Non-pigmented ciliary epithelial cell (primary cell): ENCODE results near the gene AP2M1.
"Not testable (repeated sequence)": the region's sequence is repeated elsewhere in the genome, so short reads cannot be mapped to it uniquely, and the experiment has no call there.

Experiments used
- DNase-seq: peaks from one replicate; pipeline ENCODE4 v3.0.0-alpha.2; 2010; ENCODE audit warnings: low read depth

The AP2M1 gene

DNA sequence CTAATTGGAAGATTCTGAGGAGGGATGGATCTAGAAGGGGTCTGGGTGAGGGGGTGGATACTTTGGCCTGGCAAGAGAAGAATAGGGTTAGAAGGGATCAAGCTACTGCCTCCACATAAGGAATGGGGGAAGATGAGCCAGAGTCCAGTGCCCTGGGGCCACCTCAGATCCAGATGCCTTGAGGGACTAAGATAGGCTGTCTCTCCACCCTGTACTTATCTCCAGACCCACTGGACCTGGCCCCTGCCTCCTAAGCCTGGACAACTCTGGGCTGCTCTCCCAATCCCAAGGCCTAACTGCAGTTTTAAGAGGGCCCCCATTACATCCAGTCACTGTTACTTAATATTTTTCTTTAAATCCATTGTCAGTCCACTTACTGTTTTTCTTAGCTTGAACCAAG, 17.4 kb upstream of the AP2M1 start:
- no peak for DNase-seq

DNA sequence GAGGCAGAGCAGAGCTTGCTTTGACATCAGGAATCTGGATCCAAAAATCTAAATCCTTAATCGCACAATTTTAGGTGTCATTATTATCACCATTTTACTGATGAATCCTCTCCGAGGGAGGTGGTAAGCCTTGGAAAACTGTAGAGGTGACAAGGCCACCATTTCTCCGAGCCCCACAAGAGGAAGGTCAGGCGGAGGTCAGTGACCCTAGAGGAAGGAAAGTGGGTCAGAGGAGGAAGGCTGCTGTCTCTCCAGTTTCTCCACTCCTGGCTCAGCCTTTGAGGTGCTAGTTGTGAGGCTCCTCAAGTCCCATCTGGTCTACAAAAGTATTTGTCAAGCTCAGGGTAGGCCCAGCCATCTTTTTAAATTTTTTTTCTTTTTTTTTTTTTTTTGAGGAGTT, 16.3 kb upstream of the AP2M1 start:
- no peak for DNase-seq

DNA sequence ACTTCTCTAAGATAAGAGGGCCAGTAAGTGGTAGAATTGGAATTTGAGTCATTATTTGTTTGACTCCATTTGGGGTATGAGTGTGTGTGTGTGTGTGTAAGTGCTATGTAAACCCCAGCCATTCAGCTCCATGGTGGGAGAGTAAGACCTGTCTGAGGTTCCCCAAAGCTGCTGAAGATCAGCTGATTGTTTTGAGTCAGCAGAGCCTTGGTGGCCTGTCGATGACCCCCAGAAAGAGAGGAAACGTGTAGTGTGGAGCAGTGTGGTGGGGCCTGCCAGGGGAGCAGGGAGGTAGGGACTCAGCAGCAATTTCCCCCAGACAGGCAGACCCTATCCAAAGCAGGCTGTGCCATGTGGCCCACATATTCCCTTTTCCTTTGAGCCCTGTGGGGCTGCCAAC, 14.2 kb upstream of the AP2M1 start:
- DNase-seq: peak; percentile 62

DNA sequence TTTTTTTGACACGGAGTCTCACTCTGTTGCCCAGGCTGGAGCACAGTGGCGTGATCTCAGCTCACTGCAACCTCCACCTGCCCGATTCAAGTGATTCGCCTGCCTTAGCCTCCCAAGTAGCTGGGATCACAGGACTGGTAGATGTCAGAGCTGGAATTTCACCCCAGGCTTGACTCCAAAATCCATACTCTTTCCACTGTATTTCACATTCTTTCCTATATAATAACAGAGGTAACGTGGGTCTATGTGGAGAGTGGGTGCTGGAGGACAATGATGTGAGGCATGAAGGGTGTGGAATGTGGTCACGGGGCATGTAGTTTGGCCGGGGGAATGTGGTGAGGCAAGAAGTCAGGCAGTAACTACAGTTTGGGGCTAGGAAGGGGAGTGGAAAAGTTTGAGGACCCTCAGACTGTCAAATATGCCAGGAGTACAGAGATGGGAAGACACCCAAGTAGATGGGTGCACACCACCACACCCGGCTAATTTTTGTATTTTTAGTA, 12.0 kb upstream of the AP2M1 start:
- not testable (repeated sequence) for DNase-seq

- no peak for DNase-seq
Measured at GRCh38 chr3:184164648-184165330, 9.9 kb upstream of the AP2M1 start.

- DNase-seq: no peak
Measured at GRCh38 chr3:184165543-184165942, 9.1 kb upstream of the AP2M1 start.

DNA sequence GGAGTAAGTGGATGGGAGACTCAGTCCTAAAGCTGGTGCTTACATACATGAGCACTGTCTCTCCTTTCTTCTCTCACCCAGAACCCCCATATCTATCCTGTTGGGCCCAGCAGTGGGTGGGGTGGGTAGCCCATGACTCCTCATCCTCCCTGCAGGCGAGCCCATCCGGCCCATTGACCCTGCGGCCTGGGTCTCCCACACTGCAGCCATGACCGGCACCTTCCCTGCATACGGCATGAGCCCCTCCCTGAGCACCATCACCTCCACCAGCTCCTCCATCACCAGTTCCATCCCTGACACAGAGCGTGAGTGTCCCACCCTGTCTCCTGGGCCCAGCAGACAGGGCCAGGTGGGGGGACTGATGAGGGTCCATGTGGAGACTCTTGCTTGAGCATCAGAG, 8.0 kb upstream of the AP2M1 start:
- no peak for DNase-seq

DNA sequence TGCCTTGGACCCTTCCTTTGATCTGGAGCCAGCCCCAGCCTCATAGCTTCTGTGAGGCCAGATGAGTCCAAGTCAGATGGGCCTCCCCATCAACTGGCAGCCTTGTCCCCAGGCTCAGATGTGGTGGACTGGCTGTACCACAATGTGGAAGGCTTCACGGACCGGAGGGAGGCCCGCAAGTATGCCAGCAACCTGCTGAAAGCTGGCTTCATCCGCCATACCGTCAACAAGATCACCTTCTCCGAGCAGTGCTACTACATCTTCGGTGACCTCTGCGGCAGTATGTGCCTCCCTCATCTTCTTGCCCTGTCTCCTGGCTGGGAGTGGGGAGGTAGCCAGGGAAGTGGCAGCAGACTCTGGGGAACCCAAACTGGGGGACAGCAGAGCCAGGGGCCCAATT, 6.9 kb upstream of the AP2M1 start:
- no peak for DNase-seq

GRCh38 chr3:184168363-184169120, 6.1 kb upstream of the AP2M1 start:
- DNase-seq: no peak

DNA sequence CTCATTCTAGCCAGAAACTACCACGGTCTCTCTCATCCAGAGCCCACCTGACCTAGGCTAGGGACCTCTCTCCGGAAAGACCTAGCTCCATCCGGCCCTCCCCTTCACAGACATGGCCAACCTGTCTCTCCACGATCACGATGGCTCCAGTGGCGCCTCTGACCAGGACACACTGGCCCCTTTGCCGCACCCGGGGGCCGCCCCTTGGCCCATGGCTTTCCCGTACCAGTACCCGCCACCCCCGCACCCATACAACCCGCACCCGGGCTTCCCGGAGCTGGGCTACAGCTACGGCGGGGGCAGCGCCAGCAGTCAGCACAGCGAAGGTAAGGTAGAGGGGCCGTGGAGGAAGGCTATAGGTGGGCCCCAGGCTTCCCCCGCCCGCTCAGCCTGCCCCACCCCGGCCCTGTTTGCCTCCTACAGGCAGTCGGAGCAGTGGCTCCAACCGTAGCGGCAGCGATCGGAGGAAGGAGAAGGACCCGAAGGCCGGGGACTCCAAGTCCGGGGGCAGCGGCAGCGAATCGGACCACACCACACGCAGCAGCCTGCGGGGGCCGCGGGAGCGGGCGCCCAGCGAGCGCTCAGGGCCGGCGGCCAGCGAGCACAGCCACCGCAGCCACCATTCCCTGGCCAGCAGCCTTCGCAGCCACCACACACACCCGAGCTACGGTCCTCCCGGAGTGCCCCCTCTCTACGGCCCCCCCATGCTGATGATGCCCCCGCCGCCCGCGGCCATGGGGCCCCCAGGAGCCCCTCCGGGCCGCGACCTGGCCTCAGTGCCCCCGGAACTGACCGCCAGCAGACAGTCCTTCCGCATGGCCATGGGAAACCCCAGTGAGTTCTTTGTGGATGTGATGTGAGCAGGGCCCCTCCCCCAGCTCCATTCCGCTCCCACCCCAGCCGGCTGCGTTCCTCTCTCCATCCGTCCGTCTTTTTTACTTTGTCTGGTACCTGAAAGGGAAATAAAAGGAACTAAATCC, 4.5 kb upstream of the AP2M1 start:
- DNase-seq: no peak

DNA sequence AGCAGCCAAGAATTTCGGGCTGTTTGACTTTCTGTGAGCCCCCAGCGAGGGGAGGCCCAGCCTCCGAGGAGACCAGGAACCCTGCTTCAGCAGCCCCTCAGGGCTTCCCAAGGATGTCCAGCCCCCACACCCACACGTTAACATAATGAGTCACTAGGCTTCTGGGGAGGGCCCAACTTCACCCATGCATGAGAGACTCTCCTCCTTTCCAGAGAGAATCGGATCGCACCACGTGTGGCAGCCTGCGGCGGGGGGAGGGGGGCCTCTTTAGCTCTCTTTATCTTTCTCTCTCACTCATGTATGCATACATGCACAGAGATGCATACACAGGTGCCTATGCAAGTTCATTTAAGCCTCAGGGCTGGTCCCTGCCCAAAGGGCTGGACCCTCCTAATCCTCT, 3.1 kb upstream of the AP2M1 start:
- DNase-seq: no peak

DNA sequence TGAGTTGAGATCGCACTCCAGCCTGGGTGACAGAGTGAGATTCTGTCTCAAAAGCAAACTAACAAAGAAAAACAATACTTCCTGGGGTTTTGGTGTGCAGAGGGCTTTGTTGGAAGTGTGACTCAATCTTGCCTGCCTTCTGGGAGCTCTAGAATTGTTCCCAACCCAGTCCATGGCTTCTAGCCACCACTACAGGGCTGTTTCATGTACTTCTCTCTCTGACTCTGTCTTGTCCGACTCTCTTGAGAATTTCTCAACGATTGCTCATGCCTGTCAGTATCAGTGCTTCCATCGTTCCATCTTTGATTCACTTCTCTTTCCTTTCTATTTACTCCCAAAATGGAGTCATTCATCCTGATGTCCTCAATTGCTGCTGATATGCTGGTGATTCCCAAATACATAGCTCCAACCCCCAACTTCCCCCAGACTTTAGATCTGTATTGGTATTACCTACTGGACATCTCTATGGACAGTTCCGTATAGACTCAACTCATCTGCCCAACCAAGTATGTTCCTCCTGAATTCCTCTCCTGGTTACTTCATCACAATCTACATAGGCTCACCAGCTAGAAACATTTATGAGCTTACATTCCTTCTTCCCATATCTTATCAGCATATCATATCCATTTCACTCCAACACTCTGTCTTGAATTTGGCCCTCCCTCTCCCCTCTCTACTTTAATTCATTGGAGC, 1.8 kb upstream of the AP2M1 start:
- DNase-seq: peak; percentile 78

DNA sequence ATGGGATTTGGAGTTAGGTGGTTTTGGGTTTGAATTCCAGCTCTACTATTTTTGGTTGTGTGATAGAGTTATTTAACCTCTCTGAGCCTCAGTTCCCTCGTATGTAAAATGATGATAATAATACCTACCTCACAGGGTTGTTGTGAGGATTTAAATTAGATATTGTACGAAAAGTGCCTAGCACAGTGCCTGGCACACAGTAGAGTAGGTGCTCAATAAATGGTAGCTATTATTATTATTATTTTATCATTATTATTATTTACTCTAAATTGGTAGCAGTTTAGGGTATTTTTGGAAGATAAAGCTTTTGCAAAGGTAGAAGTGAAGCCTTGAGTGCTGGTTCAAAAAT, 1.3 kb upstream of the AP2M1 start:
- DNase-seq: no peak

- DNase-seq: no peak
Measured at GRCh38 chr3:184174284-184174645, 390 bp upstream of the AP2M1 start.

GRCh38 chr3:184175506-184175905, 851 bp downstream of the AP2M1 start:
- no peak for DNase-seq

DNA sequence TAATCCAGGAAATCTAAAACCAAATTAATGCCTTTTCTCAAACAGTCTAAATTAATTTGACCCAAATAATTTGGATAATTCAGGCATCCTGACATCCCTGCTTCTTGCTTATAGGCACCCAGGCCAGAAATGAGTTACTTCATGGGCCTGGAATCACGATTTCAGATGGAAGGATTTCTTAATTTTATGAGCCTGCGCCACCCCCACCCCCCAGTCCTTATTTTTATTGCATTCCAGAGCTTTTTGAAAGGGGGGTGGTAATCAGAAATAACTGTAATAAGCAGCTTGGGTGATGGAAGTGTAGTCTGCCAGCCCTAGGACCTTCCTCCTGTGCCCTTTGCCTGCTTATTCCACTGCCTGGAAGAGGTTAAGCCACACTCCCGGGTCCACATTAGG, 1.3 kb downstream of the AP2M1 start:
- no peak for DNase-seq

- peak; percentile 86 for DNase-seq
Measured at GRCh38 chr3:184176377-184177330, 2.0 kb downstream of the AP2M1 start.

- DNase-seq: no peak
Measured at GRCh38 chr3:184177331-184177731, 2.7 kb downstream of the AP2M1 start.

DNA sequence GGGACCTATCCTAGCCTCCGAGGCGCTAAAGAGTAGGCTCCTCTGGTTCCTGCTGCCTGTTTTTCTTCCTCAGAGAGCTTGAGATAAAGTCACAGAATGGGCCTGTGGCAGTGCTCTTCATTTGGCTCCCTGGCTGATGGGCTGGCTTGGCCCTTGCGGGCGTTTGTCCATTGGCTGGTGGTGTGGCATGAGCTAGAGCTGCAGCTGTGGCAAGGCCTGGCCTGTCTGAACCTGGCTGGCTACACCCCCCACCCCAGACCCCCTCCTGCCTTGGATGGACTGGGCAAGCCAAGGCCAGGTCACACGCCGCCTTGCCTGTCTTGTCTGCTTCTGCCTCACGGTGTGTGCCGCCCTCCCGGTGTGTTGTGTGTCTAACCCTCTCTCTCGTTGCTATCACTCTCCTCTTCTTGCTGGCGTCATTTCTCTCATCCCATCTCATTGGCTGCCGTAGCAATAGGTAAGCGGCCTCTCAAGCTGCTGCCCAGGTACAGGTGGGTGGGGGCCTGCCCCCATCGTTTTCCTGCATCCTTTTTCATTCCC, 3.2 kb downstream of the AP2M1 start:
- DNase-seq: no peak

- no peak for DNase-seq
Measured at GRCh38 chr3:184178521-184179138, 4.0 kb downstream of the AP2M1 start.
